ENCODE data around the gene HTRA2.
"Not testable (repeated sequence)": the region's sequence is repeated elsewhere in the genome, so short reads cannot be mapped to it uniquely, and the experiment has no call there.

The HTRA2 gene

DNA sequence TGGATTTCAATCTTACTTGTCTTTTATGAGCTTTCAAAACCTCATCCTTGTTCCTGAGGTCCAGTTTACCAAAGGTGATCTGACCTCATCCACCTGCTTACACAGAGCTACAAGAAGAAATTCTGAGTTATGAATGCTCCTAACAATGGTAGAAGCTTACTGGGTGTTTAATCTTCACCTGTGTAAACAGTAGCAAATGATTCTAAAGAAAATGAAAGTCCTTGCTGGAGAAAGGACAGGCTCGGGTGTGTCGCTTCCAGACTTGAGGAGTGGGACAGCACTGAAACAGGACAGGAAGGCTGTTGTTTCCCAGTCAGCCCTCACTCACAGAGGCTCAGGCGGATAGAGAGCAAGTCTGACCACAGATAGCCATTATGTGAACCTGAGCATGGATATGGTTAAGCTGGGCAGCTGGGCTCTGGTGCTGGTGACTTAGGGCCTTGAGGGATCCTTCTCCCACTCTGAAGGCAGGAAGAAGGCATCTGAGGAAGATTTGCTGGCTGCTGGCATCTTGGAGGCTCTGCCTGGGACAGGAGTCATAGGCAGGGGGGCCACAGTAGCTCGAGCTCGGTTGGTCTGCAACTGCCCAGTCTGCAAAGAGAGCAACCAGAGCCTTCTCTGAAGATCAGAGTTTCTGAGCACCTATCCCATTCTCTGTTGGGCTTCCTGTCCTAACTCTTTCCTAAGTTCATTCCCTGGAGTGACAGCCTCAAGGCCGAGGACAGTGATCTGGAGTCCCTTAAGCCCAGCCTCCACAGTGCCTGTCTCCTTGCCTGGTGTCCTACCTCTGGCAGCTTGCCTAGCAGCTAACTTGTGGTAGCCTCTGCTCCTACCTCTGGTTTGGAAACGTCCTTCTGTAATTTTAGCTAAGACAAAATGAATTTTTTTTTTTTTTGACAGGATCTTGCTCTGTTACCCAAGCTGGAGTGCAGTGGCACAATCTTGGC, 28.8 kb downstream of the HTRA2 start:
- DNase-seq: no peak

DNA sequence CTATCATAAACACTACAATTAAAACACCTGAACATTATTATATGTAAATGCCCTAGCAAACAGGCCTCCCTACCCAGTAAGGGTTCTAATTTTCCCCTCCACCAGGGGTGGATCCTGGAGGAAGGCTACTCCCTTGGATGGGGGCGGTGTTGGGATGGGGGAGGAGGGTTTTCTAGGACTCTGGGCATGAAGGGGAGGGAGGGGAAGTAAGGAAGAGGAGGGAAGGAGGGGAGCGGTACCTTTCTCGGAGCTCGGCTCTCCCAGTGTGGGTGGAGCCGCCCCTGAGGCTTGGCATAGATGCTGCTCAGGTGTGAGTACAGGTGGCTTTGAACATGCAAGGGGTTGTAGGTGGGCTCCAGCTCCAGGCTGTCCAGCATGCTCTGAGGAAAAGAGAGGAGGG, 30.2 kb downstream of the HTRA2 start:
- DNase-seq: no peak

DNA sequence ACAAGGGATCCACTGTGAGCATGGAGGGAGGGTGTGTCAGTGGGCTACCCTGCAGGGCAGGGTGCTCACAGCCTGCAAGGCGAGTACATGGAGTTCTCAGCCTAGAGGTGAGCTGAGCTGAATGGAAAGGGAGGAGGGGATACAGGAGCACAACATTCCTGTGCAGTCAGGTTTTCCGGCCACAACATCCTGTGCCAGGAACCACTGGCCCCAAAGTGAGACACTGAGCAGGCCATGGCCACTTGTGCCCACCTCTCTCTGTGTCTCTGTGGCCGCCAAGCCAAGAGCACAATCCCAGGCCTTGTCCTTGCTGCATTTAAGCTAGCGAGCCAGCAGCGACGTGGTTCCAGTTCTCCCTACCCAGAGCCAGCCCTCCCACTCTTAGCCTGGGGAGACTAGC, 30.9 kb downstream of the HTRA2 start:
- no peak for DNase-seq

DNA sequence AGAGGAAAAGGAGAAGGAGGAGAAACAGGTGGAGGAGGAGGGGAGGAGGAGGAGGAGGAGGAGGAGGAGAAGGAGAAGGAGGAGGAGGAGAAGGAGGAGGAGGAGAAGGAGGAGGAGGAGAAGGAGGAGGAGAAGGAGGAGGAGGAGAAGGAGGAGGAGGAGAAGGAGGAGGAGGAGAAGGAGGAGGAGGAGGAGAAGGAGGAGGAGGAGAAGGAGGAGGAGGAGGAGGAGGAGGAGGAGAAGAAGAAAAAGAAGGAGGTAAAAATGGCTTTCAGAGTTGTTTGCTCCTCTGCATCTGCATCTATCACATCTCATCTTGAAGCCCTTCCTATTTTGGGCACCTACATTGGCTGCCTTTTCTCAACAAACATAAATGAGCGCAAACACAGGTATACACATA, 31.3 kb downstream of the HTRA2 start:
- not testable (repeated sequence) for DNase-seq

DNA sequence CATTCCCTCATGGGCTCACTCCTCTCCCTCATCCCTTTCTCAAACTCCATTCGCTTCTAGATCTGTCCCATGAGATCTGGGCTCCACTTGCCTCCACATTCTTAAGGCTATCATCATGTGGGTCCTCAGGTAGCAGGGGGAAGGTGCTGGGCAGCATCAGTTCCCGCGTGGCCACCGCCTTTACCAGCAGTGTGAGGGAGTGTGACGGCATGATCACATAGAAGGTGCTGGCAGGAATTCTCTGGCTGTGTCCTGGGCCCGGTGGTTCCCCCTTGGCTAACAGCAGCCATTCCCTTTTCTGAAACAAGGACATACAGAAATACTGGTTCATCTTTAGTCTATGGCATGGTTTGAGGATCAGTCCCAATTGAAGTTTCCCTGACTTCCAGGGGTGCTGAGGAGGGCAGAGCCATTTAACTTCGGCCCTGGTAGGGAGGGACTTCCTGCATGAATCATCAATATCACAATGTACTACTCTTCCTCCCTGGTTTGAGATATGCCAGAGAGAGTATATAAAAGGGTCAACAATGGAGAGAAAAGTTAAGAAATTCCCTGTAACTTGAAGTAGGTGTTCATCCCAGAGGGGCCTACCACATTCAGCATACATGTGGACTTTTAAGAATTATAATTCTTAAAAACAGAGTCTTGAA, 32.5 kb downstream of the HTRA2 start:
- no peak for DNase-seq

DNA sequence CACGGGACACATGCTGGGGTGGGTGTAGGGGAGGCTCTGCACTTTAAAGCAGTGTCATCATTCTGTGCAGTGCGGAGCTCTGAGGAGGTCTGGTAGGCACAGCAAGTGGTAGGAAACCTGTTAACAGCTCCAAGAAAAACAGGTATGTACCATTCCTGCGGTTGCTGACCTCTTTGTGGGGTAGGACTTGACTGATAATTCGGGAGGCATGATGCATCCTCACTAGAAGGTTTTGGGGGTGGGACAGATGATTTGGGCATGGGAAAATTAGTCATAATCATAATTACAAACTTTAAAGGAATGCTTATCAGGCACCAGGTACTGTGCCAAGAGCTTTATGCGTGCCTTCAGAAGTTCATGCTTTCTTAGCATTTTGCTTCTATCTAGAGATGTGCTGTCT, 34.5 kb downstream of the HTRA2 start:
- no peak for DNase-seq

DNA sequence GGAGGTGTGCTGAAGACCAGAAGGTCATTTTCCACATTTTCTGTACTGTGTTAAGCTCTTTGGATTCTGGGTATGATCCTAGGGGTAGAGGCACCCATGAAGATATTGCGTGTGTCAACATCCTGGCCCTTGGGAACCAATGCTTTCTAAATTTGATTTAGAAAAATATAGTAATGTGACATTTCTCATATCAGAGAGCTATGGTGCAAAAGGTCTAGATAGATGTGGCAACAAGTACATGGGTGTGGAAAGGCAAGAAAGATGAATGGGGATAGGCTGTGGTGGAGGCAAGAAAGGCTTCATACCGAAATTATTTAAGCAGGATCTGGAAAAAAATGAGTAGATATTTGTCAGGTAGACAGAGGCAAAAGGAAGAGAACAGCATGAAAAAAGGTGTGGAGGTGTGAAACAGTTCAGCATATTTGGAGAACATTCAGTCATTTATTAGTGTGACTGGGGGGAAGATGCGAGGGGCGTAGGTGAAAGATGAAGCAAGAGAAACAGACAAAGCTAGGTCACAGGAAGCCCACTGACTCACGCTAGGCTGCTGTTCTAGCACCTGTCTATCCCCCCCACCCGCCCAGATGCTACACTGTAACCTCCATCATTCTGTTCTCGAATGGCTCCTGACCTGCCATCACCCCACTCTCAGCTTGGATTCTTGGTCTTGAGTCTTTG, 36.5 kb downstream of the HTRA2 start:
- DNase-seq: no peak

DNA sequence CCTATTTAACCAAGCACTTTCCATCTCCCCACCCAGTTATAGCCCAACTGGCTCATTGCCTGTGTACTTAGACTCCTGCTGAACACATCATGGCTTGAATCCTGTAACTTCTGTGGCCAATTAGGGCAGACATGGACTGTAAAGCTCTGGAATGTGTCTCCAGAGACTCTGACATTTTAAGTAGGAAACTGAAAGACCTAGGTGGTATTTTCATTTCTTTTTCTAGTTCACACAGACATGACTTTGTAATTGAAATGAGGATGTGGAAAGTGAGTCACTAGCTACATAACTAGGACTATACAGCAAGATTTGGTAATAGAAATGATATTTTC, 37.0 kb downstream of the HTRA2 start:
- DNase-seq: no peak

DNA sequence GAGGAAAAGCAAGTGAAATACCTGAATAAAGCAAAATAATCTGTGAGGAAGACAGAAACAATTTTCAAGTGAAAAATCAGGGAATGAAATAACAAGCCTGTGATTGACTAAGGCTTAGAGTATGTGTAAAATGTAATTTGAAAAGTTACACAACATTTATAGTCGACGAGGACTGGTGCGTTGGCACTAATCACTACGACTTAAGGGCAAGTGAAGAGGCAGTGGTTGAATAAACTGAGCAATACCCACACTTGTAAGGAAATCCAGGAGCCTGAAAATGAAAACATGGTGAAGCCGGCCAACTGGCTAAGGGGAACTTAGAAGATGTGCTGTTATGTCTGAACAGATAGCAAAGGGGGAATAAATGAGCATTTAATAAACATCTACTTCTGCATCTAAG, 38.1 kb downstream of the HTRA2 start:
- no peak for DNase-seq

DNA sequence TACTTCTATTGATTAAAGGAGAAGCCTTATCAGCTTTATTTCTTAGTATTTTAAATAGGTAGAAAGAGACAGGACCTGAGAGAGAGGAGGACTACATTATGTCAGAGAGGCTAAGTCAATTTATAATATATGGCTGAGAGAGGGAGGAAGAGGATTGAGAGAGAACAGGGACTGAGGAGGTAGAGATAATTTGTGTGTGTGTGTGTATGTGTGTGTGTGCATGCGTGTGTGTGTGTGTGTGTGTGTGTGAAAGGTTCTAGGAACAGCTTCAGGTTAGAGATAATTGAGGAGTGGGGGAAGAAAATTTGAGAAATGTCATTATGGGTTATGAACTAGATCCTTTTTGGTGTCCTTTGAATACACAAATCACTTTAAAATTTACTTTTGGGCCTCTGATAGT, 40.0 kb downstream of the HTRA2 start:
- no peak for DNase-seq

DNA sequence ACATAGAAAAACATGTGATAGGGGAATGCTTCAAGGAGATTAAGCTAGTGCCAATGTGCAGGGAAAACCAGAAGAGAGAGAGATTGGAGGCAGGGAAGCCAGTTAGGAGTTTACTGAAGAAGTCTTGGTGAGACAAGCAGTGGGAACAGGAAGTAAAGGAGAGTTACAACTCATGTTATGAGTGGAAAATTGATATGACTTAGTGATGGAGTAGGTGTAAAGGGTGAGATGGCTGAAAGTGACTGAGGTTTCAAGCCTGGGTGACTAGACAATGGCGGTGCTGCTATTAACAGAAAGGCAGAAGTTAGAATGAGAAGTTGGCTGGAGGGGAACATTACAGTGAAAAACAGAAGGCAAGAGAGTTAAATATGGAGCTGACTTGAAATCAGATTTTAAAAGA, 41.3 kb downstream of the HTRA2 start:
- no peak for DNase-seq

DNA sequence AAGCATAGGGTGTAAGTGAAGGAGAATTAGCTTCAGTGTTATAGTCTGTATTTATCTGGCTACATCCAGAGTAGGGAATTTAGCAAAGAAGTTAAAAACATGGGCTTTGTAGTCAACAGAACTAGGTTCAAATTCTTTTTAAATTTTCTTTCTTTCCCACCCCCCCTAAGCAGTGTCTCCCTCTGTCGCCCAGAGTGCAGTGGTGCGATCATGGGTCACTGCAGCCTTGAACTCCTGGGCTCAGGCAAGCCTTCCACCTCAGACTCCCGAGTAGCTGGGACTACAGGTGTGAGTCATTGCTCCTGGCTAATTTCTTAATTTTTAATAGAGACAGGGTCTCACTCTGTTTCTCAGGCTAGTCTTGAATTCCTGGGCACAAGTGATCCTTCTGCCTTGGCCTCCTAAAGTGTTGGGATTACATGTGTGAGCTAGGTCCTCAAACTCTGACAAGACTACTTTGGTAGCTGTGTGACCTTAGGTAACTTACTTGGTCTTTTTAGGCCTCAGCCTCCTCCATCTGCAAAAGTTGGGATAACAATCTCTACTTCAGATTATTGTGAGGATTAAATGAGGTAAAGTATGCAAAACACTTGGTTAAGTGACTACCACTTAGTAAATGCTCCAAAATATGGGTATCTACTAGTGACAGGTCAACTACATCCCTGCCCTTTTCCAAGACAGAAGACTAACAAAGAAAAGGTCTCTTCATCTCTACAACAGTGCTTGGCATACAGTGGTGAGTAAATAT, 42.6 kb downstream of the HTRA2 start:
- DNase-seq: no peak

DNA sequence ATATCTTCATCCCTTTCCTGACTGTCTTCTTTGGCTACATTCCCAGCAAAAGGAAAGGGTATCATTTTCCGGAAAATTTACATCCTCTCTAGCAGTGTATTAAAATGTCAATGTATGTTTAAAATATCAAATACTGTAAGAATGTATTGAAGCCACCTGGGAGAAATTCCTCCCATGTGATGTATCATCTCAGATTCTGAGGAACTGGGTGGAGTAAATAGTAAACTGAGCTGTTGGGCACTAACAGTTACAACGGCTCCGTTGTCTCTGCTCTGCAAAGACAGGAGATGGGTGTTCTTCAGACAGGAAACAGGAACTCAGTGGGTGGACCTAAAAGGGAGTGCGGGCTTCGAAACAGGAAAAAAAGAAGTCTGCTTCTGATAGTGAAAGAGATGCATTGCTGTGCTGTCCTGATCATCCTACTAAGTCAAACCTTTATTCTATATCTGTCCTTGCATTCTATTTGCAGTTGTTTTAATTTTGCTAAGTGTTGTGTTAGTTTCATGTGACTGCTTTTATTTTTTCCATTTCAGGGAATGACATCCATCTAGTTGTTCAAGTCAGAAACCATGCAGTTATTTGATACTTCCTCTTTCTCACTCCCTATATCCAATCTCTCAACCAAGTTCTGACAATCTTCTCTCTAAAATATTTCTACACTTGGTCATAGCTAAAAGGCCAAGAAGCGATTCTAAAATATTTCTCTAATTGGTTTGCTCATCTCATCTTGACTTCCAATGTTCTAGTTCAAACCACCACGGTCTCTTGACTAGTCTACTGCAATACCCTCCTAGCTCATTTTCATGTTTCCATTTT, 44.2 kb downstream of the HTRA2 start:
- DNase-seq: no peak

DNA sequence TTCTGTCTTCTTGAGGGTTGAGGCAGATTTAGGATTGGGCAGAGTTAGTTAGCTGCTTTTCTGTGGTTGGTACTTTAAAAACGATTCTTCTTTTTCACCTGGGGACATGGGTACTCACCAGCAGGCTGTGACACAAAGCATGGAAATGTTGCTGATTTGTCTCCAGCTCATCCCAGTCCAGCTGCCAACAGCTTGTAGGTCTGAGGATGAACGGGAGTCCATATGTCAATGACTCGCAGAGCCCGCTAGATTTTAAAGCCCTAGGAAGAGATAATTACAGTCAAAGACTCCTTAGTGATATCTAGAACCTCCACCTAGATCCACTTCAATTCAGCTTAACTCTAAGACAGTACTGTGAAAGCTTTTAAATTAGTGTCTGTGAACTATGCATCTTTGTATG, 45.6 kb downstream of the HTRA2 start:
- no peak for DNase-seq

DNA sequence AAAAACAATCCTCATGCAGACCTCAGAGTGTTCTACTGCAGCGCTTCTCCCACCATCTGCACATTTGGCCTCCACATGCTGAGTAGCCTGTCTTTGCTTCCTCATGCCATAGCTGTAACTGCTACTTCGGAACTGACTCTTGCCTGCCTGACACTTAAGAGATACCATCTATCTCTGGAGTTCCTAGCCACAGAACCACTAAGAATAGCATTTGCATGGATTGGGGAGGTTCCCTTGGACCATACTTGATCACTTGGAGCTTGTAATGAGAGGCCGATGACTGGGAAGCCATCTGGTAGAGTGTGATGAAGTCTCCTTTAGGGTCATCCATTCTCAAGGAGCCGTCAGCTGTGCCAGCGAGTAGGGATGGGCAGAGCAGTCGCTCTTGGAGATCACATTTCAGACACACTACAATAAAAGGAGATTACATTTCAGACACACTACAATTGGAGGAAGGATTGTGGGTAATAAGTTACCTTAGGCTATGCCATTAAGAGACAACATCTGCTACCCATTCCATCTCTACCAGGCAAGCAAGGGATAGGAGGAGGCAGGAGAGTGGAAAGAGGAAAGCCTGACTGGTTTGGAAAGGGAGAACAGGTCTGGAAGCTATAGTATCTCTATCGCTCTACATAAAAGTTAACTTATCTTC, 46.6 kb downstream of the HTRA2 start:
- DNase-seq: no peak

DNA sequence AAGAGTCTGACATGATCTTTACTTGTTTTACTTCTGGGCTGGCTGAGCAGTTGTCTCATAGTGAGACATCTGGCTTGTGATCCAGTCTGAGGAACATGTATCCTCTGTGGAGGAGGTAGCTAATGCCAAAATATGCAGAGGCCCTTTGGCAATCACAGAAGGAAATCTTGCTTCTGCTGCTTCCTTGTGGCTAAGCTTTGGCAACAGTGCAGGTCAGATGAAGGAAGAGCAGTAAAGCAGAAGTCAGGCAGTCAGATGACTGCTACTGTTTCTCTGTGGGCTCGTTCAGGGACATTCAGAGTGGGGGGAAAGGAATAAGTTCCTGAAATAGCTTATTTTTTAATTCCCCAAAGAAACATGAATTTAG, 47.1 kb downstream of the HTRA2 start:
- peak in 6 of 56 donors; percentile 11 to 21 (median 14) for DNase-seq

DNA sequence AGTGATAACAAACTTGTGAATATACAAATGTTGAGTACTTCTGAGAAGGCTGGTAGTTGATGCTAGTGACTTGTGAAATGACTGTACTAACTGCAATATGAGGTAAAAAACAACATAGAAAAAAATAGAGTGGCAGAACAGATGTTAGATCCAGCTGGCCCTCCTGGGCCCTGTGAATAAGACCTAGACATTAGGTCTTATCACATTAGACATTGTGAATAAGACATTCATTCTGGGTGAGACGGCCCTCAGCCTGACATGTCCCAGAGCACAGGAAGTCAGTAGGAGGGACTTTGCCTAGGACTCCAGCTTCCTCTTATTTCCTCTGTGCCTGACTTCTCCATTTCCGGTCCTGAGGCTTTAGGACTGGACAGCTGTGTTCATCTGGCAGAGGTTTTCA, 47.7 kb downstream of the HTRA2 start:
- peak in 1 of 56 donors; percentile 3 for DNase-seq

DNA sequence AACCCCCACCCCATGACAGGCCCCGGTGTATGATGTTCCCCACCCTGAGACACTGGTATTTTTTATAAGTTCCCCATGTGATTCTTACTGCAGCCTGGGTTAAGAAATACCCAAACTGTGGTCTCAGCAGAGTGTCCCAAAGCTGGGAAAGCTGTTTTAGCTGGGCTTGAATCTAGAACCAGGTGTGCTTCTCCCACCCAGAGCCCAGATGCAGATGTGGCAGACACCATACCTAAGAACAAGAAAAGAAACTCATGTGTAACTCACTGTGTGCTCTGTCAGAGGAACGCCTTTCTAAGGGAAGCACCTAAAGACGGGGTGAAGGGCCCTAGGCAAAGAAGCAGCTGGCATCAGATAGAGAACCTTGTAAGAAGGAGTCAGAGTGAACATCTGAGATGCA, 48.7 kb downstream of the HTRA2 start:
- DNase-seq: no peak

DNA sequence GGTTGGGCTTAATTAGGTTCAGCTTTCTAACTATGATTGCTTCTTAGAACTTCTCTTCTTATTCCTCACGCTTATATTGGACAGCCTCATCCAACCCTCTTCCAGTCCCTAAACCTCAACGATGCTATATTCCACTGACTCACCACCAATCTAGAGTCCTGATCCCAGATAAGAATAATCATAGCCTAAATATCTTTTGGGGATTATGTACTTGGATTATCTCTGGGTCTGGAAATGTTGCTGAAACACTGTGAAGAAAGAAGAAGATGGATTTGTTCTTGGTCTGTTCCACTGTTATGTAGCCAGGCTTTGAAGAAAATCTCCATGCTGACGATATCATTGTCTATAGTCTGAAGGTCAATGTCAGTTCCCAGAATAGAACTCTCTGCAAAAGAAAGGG, 51.7 kb downstream of the HTRA2 start:
- DNase-seq: no peak

DNA sequence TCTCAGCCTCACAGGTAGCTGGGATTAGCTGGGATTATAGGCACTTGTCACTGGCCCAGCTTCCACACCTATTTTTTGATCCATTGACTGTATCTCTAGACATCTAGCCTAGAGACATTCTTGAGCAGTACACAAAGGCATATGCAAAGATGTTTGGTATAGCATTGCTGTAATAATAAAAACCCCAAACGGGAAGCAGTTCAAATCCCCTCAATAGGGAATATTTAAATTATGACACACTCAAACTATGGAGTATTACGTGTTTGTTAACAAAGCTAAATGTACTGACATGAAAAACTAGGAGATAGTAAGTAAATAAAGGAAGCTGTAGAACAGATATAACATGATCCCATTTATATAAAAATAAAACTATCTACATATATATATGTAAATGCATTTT, 52.5 kb downstream of the HTRA2 start:
- no peak for DNase-seq
